A204.1 (cell line): ENCODE data around the gene KIF23.
A peak's percentile ranks its signal among the peaks of the same experiment; 100 is the strongest.
"Not testable (repeated sequence)": the region's sequence is repeated elsewhere in the genome, so short reads cannot be mapped to it uniquely, and the experiment has no call there.

Experiments used
- FAIRE-seq: peaks from 2 replicates; lab custom pipeline; 2012; peaks lifted over from hg19 to GRCh38; lab: Jason Lieb, UNC

KIF23 gene

GRCh38 chr15:69435985-69436384 is 21.8 kb downstream of the KIF23 start:
- FAIRE-seq, result no peak

GRCh38 chr15:69436951-69437350 is 22.8 kb downstream of the KIF23 start:
- FAIRE-seq, result no peak

DNA sequence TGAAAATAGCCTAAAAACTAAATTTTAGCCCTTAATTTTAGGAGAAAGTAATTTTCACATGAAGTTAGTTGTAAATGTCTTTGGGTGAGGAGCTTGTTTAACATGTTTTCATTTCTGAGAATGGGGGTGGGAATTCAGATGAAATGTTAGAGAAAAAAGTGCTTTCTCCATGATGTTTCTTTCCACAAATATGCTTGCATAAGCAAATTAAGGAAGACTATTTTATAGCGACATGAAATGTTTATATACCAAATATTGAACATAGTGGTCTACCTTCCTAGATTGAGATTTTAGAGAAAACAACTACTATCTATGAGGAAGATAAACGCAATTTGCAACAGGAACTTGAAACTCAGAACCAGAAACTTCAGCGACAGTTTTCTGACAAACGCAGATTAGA is 25.5 kb downstream of the KIF23 start:
- FAIRE-seq, result no peak

GRCh38 chr15:69443032-69443611 is 29.0 kb downstream of the KIF23 start:
- FAIRE-seq, result no peak

- FAIRE-seq, result no peak
Observed at GRCh38 chr15:69444686-69445085, 30.5 kb downstream of the KIF23 start.

- no peak for FAIRE-seq
Observed at GRCh38 chr15:69446953-69447352, 32.8 kb downstream of the KIF23 start.

- not testable (repeated sequence) for FAIRE-seq
Observed at GRCh38 chr15:69450221-69450620, 36.1 kb downstream of the KIF23 start.

DNA sequence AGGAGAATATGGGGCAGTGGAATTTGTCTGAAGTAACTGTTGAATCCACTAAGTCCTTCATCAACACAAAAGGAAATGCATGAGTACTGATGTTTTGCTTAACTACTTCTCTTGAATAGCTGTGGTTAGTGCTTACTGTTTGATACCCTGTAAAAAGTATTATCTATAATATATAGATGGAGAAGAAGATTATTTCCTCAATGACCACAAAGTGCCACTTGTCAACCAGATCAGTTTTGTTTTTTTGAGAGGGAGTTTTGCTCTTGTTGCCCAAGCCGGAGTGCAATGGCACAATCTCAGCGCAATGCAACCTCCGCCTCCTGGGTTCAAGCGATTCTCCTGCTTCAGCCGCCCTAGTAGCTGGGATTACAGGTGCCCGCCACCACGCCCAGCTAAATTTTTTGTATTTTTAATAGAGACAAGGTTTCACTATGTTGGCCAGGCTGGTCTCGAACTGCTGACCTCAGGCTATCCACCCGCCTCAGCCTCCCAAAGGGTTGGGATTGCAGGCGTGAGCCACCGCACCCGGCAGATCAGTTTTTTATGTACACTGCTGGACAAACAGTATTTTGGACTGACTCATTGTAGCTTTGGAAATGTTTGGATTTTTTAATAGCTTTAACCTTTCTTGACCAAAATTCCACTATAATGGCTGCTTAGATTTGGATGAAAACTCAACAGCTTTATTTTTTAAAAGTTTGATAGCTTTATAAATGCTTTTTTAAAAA is 37.0 kb downstream of the KIF23 start:
- no peak for FAIRE-seq

GRCh38 chr15:69451951-69452691 is 38.0 kb downstream of the KIF23 start:
- peak; percentile 92 for FAIRE-seq

DNA sequence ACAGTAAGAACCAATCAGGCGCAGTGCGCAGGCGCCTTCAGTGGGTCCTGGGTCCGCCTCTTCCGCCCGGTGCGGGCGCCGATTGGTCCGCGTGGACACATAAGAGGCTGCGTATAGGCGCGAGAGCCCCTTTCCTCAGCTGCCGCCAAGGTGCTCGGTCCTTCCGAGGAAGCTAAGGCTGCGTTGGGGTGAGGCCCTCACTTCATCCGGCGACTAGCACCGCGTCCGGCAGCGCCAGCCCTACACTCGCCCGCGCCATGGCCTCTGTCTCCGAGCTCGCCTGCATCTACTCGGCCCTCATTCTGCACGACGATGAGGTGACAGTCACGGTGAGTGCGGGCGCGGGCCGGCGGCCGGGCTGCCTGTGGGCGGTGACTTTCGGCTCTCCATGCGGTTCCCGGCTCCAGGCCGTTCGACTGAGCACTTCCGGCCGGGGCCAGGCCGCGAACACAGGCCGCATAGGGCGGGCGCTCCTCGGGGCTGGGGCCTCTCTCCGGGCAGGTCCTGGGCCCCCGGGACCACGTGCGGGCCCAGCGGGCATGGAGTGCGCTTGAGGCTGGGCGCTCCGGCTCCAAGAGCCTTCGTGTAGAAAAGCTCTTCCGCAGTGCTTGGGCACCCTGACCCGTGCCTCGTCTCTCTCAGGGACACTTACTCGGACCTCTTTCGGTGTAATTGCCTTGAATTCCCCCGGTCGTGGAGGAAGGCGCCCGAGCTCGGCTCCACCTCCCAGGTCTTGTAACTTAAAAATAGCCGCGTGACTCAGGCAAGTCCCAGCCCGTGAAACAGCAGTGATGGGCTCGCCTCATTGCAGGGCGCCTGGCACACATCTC is 38.8 kb downstream of the KIF23 start, which contains the start of gene RPLP1:
RPLP1 (plus strand) TSS at position 127 of the 830 bp plus-strand sequence; CDS start at position 258, 131 bp downstream.
- no peak for FAIRE-seq

- no peak for FAIRE-seq
Observed at GRCh38 chr15:69454953-69455352, 40.8 kb downstream of the KIF23 start.

DNA sequence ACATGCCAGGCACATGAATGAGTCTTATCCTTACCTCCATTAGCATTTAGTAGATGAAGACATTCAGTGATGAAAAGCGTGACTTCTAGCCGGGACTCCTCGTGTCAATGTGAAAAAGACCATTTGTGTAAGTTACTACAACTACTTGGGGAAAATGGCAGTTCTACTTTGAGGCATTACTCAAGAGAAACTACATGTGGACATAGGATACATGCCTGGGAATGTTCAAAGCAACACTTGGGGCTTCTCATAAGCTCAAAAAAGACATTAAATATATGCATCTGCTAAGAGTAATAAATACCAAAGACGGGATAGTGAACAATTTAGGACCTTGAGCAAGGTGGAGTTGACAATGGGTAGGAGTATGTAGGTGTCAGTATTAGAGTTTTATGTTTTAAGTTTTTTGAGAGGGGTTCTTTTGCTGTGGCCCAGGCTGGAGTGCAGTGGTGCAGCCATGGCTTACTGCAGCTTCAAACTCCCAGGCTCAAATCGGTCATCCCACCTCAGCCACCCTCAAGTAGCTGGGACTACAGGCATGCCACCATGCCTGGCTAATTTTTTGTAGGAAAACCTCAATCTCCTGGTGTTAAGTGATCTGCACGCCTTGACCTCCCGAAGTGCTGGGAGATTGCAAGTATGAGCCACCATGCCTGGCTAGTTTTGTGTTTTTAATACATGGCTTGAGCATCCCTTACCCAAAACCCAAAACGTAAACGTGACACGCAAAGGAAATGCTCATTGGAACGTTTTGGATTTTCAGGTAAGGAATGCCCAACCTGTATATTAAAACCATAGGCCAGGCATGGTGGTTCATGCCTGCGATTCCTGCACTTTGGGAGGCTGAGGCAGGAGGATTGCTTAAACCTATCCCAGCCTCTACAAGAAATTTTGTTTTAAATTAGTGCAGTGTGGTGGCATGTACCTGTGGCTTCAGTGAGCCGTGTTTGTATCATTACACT is 42.3 kb downstream of the KIF23 start:
- FAIRE-seq, result no peak

DNA sequence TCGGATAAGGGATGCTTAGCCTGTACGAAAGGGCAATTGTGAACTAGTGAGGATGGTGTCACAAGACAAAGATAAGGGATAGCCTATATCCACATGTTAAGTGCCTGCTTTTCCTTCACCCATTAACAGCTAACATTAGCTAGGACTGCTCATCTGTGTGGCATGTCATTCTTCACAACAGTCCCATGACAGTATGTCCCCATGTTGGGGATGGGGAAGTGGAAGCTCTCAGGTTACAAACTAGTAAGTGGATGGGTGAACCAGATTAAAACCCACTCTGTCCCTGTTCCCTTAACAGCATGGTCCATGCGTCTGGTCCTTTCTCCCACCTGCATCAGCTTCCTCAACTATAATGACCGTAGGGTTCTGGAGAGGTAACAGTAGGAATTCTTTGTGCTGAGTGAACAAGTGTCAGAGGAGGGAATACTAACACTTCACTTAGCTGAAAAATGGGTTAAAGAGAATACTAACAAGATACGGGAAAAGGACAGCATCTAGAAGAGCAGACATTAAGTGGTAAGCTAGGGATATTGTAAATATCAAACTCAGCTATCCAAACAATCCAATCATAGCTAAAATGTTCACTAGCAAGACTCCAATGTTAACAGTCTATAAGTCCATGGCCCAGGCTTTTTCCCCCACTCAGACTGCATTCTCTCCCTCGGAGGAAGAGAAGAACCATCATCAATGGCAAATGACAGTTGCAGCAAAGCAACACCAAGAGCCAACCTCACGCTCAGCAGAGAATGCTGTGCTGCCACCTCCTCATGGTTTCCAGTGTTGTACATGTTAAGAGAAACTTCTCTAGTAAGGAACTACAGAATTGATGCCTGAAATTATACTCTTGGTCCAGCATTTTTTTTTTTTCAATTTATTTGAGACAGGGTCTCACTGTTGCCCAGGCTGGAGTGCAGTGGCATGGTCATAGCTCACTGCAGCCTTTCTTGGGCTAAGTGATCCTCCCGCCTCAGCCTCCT is 43.4 kb downstream of the KIF23 start:
- no peak for FAIRE-seq

DNA sequence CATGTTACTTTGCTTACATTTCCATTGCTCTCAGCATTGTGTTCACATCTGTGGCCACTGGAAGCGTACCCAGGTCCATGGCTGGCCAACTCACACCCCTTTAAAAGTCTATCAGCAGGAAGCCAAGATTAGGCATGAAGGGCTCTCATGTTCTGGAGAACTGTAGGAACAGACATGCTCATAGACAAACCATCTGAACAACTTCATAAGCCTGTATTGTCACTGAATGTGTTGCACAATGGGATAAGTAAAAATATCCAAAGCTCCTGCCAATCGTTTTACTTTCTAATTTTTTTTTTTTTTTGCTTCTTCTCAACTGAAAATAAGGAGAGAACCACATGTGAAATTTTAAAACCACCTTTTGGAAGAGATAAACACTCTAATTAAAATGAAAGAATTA is 44.9 kb downstream of the KIF23 start:
- FAIRE-seq, result no peak

- FAIRE-seq, result no peak
Observed at GRCh38 chr15:69460481-69460880, 46.3 kb downstream of the KIF23 start.

- FAIRE-seq, result no peak
Observed at GRCh38 chr15:69462030-69462492, 47.9 kb downstream of the KIF23 start.

- FAIRE-seq, result peak; percentile 85
Observed at GRCh38 chr15:69462493-69463181, 48.5 kb downstream of the KIF23 start.

GRCh38 chr15:69463182-69463756 is 49.1 kb downstream of the KIF23 start:
- FAIRE-seq, result no peak

- FAIRE-seq, result no peak
Observed at GRCh38 chr15:69465253-69465652, 51.1 kb downstream of the KIF23 start.
